ENCODE data around the gene PLIN5.

- no peak for TF ChIP-seq CTCF (conservative IDR thresholded peaks at IDR 0.05 in 1 of 2, IDR thresholded peaks at IDR 0.05 in 1 of 2; ENCODE audit: extremely low read depth in 1 of 2, insufficient read depth in 1 of 2, low read depth in 1 of 2, low read length in 2 of 2)
- TF ChIP-seq EZH2 (IDR thresholded peaks at IDR 0.05; ENCODE audit: borderline replicate concordance, low read length): no peak
Measured at GRCh38 chr19:4531562-4532165, 3.4 kb downstream of the PLIN5 start.
